Measurements from ENCODE around the gene DHX8. TPM values are rescaled to one million over a fixed set of nuclear protein-coding genes. Genes with fewer than 3 reads are reported as not detected.

DHX8 gene
- total RNA-seq, 1 donor from 2014 or later: 54.2 TPM

- intact Hi-C loops (cut with micrococcal nuclease): no loop called here
- H3K4me3 Mint-ChIP-seq: no peak overlapping the region
- no peak overlapping the region for H3K27ac Mint-ChIP-seq
- DNase-seq: no peak
- peaks cover 41% of the 10 kb centered on the region for H3K36me3 Mint-ChIP-seq (ENCODE audit: low read depth)
- no peaks in the 10 kb centered on the region for H3K27me3 Mint-ChIP-seq
- no peaks in the 10 kb centered on the region for H3K9me3 Mint-ChIP-seq
- H3K4me1 Mint-ChIP-seq: no peaks in the 10 kb centered on the region
These were observed 41.3 kb downstream of the DHX8 start for GRCh38 chr17:43524945-43525575.

- H3K4me1 Mint-ChIP-seq: no peaks in the 10 kb centered on the region
- no peaks in the 10 kb centered on the region for H3K9me3 Mint-ChIP-seq
- H3K4me3 Mint-ChIP-seq: no peak overlapping the region
- H3K27me3 Mint-ChIP-seq: no peaks in the 10 kb centered on the region
- H3K36me3 Mint-ChIP-seq (ENCODE audit: low read depth): peaks cover 25% of the 10 kb centered on the region
- intact Hi-C loops (cut with micrococcal nuclease): no loop called here
- no peak overlapping the region for H3K27ac Mint-ChIP-seq
- DNase-seq: no peak
These were observed 43.3 kb downstream of the DHX8 start for GRCh38 chr17:43526886-43527648.

GRCh38 chr17:43528319-43528987 is 44.7 kb downstream of the DHX8 start:
- intact Hi-C loops (cut with micrococcal nuclease): no loop called here
- no peaks in the 10 kb centered on the region for H3K27me3 Mint-ChIP-seq
- no peaks in the 10 kb centered on the region for H3K9me3 Mint-ChIP-seq

GRCh38 chr17:43528988-43529814 is 45.4 kb downstream of the DHX8 start:
- no peak overlapping the region for H3K4me3 Mint-ChIP-seq
- no peak for DNase-seq
- intact Hi-C loops (cut with micrococcal nuclease): no loop called here
- H3K36me3 Mint-ChIP-seq (ENCODE audit: low read depth): peaks cover 10% of the 10 kb centered on the region
- H3K4me1 Mint-ChIP-seq: no peaks in the 10 kb centered on the region
- no peak overlapping the region for H3K27ac Mint-ChIP-seq
- no peaks in the 10 kb centered on the region for H3K27me3 Mint-ChIP-seq
- H3K9me3 Mint-ChIP-seq: no peaks in the 10 kb centered on the region

More at GRCh38 chr17:43528319-43528987, 44.7 kb downstream of the DHX8 start:
- DNase-seq: no peak
- no peak overlapping the region for H3K27ac Mint-ChIP-seq
- H3K4me1 Mint-ChIP-seq: no peaks in the 10 kb centered on the region
- H3K4me3 Mint-ChIP-seq: no peak overlapping the region
- peaks cover 14% of the 10 kb centered on the region for H3K36me3 Mint-ChIP-seq (ENCODE audit: low read depth)

- H3K9me3 Mint-ChIP-seq: no peaks in the 10 kb centered on the region
- intact Hi-C loops (cut with micrococcal nuclease): no loop called here
- no peaks in the 10 kb centered on the region for H3K27me3 Mint-ChIP-seq
- H3K36me3 Mint-ChIP-seq (ENCODE audit: low read depth): peaks cover 4% of the 10 kb centered on the region
- no peak overlapping the region for H3K4me3 Mint-ChIP-seq
- no peak overlapping the region for H3K27ac Mint-ChIP-seq
- no peaks in the 10 kb centered on the region for H3K4me1 Mint-ChIP-seq
- no peak for DNase-seq
These were observed 46.1 kb downstream of the DHX8 start for GRCh38 chr17:43529947-43530287.

GRCh38 chr17:43530288-43531081 is 46.7 kb downstream of the DHX8 start:
- no peak overlapping the region for H3K4me3 Mint-ChIP-seq
- no peaks in the 10 kb centered on the region for H3K9me3 Mint-ChIP-seq
- intact Hi-C loops (cut with micrococcal nuclease): no loop called here
- DNase-seq: no peak
- H3K27ac Mint-ChIP-seq: no peak overlapping the region
- H3K4me1 Mint-ChIP-seq: no peaks in the 10 kb centered on the region
- H3K36me3 Mint-ChIP-seq (ENCODE audit: low read depth): peaks cover 4% of the 10 kb centered on the region
- no peaks in the 10 kb centered on the region for H3K27me3 Mint-ChIP-seq

- Mint-ChIP-seq H3K36me3 (ENCODE audit: low read depth) (peaks cover 1% of the 10 kb centered on the region), H3K4me1 (peaks cover 3% of the 10 kb centered on the region)
These were observed 47.3 kb downstream of the DHX8 start for GRCh38 chr17:43531082-43531378.

GRCh38 chr17:43531955-43532354 is 48.2 kb downstream of the DHX8 start:
- intact Hi-C loops (cut with micrococcal nuclease): no loop called here
- Mint-ChIP-seq H3K36me3 (ENCODE audit: low read depth) (no peaks in the 10 kb centered on the region), H3K27ac (no peak overlapping the region), H3K27me3 (no peaks in the 10 kb centered on the region), H3K9me3 (no peaks in the 10 kb centered on the region), H3K4me3 (no peak overlapping the region), H3K4me1 (peaks cover 6% of the 10 kb centered on the region)
- DNase-seq: no peak

More at GRCh38 chr17:43531082-43531378, 47.3 kb downstream of the DHX8 start:
- Mint-ChIP-seq H3K4me3 (no peak overlapping the region), H3K27me3 (no peaks in the 10 kb centered on the region), H3K9me3 (no peaks in the 10 kb centered on the region), H3K27ac (no peak overlapping the region)
- DNase-seq: no peak
- intact Hi-C loops (cut with micrococcal nuclease): no loop called here

GRCh38 chr17:43532581-43532980 is 48.8 kb downstream of the DHX8 start:
- no peaks in the 10 kb centered on the region for H3K9me3 Mint-ChIP-seq
- H3K4me3 Mint-ChIP-seq: no peak overlapping the region
- no peak for DNase-seq
- peaks cover 6% of the 10 kb centered on the region for H3K4me1 Mint-ChIP-seq
- H3K36me3 Mint-ChIP-seq (ENCODE audit: low read depth): no peaks in the 10 kb centered on the region
- no peak overlapping the region for H3K27ac Mint-ChIP-seq
- intact Hi-C loops (cut with micrococcal nuclease): no loop called here
- no peaks in the 10 kb centered on the region for H3K27me3 Mint-ChIP-seq

GRCh38 chr17:43533699-43534098 is 49.9 kb downstream of the DHX8 start:
- no peak overlapping the region for H3K4me3 Mint-ChIP-seq
- H3K36me3 Mint-ChIP-seq (ENCODE audit: low read depth): no peaks in the 10 kb centered on the region
- H3K4me1 Mint-ChIP-seq: peaks cover 6% of the 10 kb centered on the region
- intact Hi-C loops (cut with micrococcal nuclease): no loop called here
- no peak overlapping the region for H3K27ac Mint-ChIP-seq
- no peaks in the 10 kb centered on the region for H3K27me3 Mint-ChIP-seq
- no peaks in the 10 kb centered on the region for H3K9me3 Mint-ChIP-seq
- no peak for DNase-seq

GRCh38 chr17:43534909-43535308 is 51.1 kb downstream of the DHX8 start:
- intact Hi-C loops (cut with micrococcal nuclease): no loop called here
- no peak for DNase-seq
- no peaks in the 10 kb centered on the region for H3K9me3 Mint-ChIP-seq
- no peaks in the 10 kb centered on the region for H3K36me3 Mint-ChIP-seq (ENCODE audit: low read depth)
- H3K27me3 Mint-ChIP-seq: no peaks in the 10 kb centered on the region
- no peak overlapping the region for H3K4me3 Mint-ChIP-seq
- H3K27ac Mint-ChIP-seq: no peak overlapping the region
- peaks cover 6% of the 10 kb centered on the region for H3K4me1 Mint-ChIP-seq

- Mint-ChIP-seq H3K4me3 (no peak overlapping the region), H3K36me3 (ENCODE audit: low read depth) (no peaks in the 10 kb centered on the region), H3K9me3 (no peaks in the 10 kb centered on the region), H3K4me1 (peaks cover 6% of the 10 kb centered on the region), H3K27me3 (no peaks in the 10 kb centered on the region), H3K27ac (no peak overlapping the region)
- intact Hi-C loops (cut with micrococcal nuclease): no loop called here
- no peak for DNase-seq
These were observed 52.6 kb downstream of the DHX8 start for GRCh38 chr17:43536236-43536992.
